Measurements from ENCODE around the gene BRS3. TPM values are rescaled to one million over a fixed set of nuclear protein-coding genes. Genes with fewer than 3 reads are reported as not detected.

The BRS3 gene
- polyA plus RNA-seq, 3 donors: 0.06 to 0.10 (median 0.07) TPM

DNA sequence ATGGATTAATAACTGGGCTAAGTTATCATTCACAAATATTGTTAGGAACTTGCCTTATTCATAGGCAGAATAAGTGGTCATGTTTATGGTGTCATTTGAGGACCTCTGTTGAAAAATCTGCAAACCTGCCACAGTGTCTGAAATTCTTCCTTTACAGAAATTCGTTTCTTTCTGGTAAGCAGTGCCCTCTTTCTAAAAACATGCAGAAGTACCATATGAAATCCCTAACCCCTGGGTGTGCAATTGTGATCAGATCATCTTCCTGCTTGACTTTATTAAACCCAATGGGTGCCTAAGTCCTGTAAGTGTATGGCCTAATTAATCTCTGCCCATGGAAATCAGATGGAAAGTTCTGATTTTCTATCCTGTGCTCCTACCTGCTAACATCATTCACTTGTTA lies 5.3 kb downstream of the BRS3 start:
- DNase-seq: no peak

DNA sequence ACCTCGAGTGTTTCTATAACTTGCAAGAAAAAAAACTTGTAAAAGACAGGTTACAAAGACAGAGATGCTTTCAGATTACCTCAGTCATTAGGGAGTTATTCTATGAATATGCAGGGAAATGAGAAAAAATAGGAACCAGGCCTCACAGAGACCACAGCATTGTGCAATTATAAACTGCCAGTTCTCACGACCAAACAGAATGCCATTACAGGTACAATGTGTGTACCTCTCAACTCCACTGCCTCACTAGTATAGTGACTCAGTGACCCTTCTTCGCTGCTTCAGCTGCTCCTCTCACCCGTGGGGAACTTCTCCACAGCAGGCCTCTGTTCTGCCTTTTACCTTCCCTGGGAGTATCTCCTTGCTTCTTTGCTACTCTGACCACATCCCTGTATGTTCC lies 7.3 kb downstream of the BRS3 start:
- no peak for DNase-seq

DNA sequence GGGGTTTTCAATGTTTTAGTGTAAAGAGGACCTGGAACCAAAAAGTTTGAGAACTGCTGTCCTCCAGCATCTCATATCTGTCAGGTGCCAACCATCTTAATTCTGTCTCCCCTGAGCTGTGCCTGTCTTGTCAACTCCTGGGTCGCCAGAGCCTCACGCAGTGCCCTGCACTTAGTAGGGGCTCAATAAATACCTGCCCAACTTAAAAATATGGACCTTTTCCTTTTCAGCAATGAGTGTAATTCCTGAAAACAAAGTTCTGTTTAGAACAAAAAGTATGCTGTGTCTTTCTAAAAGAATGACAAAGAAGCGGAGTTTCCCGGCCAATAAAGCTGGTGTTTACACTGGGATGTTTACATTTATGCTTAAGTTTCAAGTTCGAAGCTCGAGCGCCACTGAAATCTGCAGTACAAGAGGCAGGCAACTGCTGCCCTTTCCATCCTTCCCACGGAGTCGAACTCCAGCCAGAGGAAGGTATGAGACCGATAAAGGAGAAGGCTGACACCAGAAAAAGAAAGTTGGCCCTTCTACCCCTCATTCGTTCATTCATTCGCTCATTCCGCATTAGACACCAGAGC lies 8.5 kb downstream of the BRS3 start:
- no peak for DNase-seq

DNA sequence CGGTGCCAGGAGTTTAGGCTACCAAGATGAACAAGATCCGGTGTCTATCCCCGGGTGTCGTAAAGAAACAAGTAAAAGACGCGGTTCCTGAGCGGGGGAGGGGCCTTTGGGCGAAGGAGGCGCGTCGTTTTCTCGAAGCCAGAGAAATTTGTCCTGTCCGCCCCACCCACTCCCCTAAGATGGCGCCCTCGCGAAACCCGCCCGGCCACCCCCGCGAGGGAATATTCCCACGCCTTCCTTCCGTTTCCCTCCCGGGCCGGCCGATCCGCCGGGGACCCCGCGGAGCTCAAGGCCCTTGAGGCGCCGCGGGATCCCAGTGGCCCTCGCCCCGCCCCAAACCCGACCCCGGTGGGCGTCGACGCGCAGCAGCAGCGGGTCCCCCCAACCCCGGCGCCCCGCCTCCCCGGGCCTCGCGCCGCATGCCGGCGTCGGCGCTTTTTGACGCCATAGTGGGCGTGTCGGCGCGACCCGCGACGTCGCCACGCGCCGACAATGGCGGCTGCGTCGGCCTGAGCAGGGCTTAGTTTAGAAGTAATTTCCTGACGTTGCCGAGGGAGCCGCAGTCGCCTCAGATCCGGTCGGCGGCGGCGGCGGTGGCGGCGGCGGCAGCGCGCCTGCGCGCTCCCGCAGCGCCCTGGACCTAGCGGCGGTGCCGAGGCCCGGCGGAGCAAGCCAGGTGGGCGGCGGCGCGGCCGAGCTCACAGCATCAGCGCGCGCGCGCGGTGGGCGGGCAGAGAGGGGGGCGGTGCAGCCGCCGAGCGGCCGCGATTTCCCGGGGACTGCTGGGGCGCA lies 9.2 kb downstream of the BRS3 start:
- DNase-seq: peak; percentile 86

DNA sequence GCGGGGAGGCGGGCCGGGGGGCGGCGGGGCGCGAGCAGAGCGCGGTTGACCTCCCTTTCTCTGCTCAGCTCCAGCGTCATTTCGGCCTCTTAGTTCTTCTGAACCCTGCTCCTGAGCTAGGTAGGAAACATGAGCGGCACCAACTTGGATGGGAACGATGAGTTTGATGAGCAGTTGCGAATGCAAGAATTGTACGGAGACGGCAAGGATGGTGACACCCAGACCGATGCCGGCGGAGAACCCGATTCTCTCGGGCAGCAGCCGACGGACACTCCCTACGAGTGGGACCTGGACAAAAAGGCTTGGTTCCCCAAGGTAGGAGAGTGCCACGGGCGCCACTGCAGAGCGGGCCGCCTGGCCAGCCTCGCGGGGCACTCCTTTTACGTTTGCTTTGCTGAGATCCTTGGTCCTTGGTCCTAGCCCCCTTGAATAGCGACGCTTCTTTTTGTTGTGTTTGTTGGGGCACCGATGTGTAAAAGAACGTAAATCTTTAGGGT lies 9.9 kb downstream of the BRS3 start, which contains the start of gene HTATSF1:
HTATSF1 (plus strand) TSS at position 37 of the 497 bp plus-strand sequence; CDS start at position 130, 93 bp downstream.
- no peak for DNase-seq

DNA sequence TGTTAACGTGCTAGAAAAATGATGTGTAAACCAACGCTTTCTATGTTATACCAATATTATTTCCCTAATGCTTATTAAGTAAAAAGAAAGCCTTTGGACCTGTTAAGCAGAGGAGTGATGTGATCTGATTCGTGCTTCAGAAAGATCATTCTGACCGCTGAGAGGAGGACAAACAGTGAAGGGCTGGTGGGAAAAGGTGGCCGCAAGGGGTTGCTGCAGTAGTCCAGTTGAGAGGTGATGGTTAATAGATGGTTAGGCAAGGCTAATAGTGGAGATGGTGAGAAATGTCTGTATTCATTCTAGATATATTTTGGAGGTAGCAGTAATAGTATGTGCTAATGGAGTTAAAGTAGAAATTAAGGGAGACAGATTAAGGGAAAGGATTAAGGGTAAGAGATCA lies 31.3 kb downstream of the BRS3 start:
- DNase-seq: no peak

DNA sequence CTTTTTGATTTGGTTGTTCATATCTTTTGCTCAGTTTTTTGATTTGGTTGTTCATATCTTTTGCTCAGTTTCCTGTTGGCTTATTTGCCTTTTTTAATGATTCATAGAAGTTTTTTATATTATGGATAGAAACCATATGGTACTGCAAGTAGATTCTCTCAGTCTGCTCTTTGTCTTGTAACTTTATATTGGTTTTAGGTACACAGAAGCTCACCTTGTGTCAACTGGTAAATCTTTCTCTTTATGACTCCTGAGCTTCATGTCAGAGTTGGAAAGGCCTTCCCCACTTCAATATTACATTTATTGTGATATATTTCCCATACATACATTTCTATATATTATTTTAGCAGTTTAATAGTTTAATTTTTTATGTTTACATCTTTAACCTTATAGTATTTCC lies 36.0 kb downstream of the BRS3 start:
- no peak for DNase-seq

DNA sequence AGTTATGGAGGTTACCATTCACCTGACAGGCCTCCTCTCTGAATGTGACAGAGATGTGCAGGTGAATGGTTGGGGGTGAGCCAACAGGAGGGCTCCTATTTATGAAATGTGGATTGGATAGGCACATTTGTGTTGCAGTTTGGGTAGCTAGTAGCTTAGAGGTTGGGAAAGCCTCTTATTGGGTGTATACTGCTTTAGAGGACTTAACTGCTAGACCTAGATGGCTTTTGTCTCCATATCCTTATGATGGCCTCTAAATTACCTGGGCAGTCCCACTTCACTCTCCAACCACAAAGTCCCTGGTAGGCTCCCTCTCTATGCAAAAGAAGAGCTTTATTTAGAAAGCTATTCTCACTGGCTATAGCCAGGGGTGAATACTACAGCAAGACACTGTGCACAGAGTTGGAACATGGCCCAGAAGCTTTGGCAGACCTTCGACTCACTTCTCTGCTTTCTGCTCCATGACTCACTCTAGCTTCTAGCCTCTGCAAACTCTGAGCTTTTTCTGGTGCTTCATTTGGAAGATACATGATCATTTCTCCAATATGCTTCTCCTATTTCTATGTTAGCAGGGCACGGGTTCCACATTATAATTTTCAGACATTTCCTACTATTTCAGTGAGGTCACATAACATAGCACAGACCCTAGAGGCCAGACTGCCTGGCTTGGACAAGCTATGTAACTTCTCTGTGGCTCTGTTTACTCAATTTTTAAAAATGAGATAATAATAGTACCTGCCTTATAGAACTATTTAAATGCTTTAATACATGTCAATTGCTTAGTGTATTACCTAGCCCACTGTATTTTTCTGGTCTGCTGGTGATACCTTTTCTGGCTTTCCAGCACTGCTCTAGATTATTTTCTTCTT lies 38.2 kb downstream of the BRS3 start:
- DNase-seq: peak; percentile 48

DNA sequence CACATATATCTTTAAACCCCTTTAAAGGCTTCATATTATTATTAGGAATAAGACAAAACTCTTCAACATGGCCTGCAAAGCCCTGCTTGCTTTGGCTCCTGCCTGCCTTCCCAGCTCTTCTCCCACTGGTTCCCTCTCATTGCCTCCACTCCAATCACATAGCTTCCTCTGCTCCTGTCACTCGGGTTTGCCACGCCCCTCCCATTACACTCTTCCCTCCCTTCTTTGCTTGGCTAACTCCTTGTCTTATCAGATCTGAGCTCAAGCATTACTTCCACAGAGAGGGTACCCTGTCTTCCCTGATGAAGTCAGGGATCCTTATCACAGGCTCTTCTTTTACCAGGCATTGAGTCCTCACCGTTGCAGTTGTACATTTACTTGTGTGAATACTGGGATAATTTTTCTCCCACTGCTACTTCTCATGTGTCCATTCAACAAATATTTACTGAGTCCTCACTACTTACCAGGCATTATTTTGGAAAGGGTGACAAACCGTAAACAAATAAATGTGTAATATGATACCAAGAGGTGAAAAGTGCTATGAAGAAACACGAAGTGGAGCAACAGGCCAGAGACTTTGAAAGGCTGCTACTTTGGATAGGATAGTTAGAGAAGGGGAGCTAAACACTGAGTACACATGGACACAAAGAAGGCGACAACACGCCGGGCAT lies 41.0 kb downstream of the BRS3 start:
- no peak for DNase-seq

DNA sequence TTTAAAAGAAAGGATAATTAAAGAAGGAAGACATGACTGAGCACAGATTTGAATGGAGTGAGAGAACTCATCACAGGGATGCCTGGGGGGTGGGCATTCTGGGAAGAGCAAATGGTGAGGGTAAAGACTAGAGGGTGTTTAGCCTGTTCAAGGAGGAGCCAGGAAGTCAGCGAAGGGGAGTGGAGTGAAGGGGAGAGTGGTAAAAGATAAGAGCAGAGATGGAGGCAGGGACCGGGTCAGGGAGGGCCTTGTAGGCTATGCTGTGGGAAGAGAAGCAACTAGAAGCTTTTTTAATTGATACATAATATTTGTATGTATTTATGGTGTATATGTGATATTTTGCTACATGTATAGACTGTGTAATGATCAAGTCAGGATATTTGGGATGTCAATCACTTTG lies 42.0 kb downstream of the BRS3 start:
- DNase-seq: no peak

DNA sequence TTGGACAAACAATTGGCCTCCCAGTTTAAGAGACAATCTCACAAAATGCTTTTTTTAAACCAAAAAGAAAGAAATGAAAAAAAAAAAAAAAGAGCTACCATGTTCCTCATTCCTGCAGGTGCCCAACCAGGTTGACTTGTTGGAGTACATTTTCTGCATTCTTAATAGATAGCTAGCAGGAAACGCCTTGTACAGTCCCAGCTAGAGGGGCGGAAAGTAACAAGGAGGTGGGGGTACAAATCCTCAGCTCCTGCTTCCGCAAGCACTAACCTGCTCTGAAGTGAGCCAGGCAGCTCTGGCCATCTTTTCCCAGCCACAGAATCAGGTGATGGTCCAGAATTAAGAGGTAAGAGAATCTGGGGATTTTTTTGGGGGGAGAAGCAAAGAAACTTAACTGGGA lies 44.2 kb downstream of the BRS3 start, which contains the start of gene VGLL1:
VGLL1 (plus strand) TSS at position 265 of the 400 bp plus-strand sequence. CDS start 3,806 bp downstream, outside the sequence.
- DNase-seq: no peak

DNA sequence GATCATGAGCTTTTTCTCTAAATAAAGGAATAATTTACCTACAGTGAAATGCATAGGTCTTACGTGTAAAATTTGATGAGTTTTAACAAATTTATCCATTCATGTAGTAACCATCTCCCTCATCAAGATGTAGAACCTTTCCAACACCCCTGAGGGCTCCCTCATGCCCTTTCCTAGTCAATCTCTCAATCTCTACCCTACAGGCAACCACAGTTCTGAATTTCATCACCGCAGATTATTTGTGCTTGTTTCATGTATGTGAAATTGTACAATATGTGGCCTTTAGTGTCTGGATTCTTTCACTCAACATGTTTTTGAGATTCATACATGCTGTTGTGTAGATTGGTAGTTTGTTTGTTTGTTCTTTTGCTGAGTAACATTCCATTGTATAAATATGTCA lies 46.4 kb downstream of the BRS3 start:
- DNase-seq: no peak

DNA sequence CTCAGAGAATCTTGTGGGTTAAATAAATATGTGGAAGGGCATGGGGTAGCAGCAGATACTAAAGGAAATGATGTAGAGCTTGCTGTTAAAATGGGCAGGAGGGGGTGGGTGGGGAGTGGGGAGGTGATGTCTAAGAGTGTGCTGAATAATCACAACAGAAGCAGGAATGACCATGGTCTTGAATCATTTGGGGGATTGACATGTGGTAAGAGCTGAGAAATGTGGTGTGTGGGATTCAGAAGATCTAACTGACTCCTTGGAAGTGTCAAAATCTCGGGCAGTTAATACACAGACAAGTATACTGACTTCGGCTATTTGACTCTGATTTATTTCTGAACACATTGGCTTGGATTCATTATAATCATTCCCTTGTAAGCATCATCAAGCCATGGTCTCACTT lies 51.1 kb downstream of the BRS3 start:
- DNase-seq: no peak

DNA sequence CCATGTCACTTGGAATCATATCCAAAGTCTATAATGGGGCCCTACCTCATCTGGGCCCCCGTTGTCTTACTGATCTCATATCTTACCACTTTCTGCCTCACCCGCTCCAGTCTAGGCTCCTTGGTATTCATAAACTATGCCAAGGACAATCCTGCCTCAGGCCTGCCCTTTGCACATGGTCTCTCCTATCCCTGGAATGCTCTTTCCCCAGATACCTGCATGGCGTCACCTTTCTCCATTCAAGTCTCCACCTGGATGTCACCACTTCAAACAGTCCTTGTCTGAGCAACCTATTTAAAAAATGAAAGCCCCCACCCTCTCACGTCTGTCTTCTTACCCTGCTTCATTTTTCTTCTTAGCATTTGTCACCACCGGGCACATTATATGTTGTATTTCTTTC lies 52.5 kb downstream of the BRS3 start:
- no peak for DNase-seq

DNA sequence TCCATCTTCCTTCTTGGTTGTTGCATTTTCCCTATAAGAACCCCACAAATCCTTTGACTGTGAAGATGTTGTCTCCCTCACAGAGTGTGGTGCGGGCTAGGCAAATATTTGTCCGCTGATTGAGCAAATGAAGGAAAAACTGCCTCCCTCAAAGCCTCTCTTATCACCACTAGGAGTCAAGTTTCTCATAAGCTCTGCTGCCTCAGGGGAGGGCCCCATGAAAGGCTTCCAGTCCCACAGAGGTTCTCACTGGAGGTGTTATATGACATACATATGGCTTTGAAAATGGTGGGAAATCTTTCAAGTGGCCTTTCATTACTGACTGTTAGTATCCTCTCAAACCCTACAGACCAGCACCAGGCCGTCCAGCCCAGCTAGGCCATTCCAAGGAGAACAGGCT lies 53.5 kb downstream of the BRS3 start:
- no peak for DNase-seq

DNA sequence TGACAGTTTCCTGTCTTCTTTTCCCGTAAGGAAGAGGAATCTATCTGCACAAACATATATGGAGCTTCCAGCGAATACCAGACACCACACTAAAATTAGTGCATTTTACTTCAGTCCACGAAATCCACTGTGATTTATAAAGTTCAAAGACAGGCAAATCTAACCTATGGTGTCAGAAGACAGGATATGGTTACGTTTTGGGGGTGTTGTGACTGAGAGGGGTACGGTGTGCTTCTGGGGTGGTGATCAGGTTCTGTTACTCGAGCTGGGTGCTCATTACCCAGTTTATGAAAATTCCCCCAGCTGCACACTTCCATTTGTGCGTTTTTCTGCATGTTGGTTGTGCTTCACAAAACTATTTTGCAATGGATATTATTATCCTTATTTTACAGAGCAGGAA lies 54.5 kb downstream of the BRS3 start:
- no peak for DNase-seq

Other genes starting within 250 kb of the BRS3 start
- gene MAP7D3, start 236.5 kb upstream of the BRS3 start, polyA plus RNA-seq (ENCODE audit: insufficient read length in 3 of 3): 10 to 100 TPM; 14.2 to 16.7 (median 15.8) TPM
- not detected for gene ADGRG4, start 187.0 kb upstream of the BRS3 start, polyA plus RNA-seq (ENCODE audit: insufficient read length in 3 of 3)
- 100 to 1,000 TPM in 2 of 3 donors, 10 to 100 TPM in 1; 95.2 to 116 (median 104) TPM for gene HTATSF1, start 9.6 kb downstream of the BRS3 start, polyA plus RNA-seq (ENCODE audit: insufficient read length in 3 of 3)
- gene VGLL1, start 44.3 kb downstream of the BRS3 start, polyA plus RNA-seq (ENCODE audit: insufficient read length in 3 of 3): 1 to 10 TPM; 6.3 to 9.7 (median 8.4) TPM
- gene CD40LG, start 160.2 kb downstream of the BRS3 start, polyA plus RNA-seq (ENCODE audit: insufficient read length in 3 of 3): under 1 TPM in 1 of 3 donors, not detected in 2; 0.06 TPM